PFSK-1 (cell line): ENCODE results near the gene CACUL1.

Experiments
- POLR2AphosphoS5 ChIP-seq: IDR thresholded peaks from 2 replicates; pipeline ENCODE4 v1.6.1; 2012; ENCODE audit warnings: low read depth, mild to moderate bottlenecking, control low read depth, low read length, moderate library complexity
- SIN3A ChIP-seq: IDR thresholded peaks from 2 replicates; pipeline ENCODE4 v1.6.1; 2012; ENCODE audit warnings: mild to moderate bottlenecking, low read length, moderate library complexity, borderline replicate concordance; ENCODE audit not compliant: insufficient read depth
- TAF1 ChIP-seq: IDR thresholded peaks from 2 replicates; pipeline ENCODE4 v1.6.1; 2012; ENCODE audit warnings: low read length, control low read depth, borderline replicate concordance; ENCODE audit not compliant: insufficient read depth
- TF ChIP-seq, protein P1 (sequence below), 2 experiments: IDR thresholded peaks; 2 replicates each; pipeline versions ENCODE4 v1.6.1 to v1.8.0; 2011 to 2012; ENCODE audit warnings: low read depth in 2 of 2, low read length in 2 of 2, control low read depth in 1 of 2, inconsistent platforms in 1 of 2, mild to moderate bottlenecking in 1 of 2, moderate library complexity in 1 of 2; ENCODE audit not compliant: insufficient read depth in 1 of 2

DNA sequence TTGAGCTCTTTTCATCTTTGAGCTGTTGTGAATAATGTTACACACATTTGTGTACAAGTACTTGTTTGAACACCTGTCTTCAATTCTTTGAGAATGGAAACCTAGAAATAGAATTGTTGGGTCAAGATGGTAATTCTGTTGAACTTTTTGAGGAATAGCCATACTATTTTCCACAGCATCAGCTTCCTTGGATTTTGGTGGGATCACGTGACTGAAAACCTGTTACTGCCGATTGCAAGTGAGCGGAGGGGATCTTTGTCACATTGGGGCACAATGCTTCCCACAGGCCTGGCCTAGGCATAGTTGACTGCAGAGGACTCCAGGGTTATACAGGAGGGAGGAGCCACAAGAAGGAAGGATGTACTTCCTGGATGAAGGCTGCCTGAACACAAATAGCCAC is 21.3 kb upstream of the CACUL1 start:
- TF ChIP-seq, protein P1, sequence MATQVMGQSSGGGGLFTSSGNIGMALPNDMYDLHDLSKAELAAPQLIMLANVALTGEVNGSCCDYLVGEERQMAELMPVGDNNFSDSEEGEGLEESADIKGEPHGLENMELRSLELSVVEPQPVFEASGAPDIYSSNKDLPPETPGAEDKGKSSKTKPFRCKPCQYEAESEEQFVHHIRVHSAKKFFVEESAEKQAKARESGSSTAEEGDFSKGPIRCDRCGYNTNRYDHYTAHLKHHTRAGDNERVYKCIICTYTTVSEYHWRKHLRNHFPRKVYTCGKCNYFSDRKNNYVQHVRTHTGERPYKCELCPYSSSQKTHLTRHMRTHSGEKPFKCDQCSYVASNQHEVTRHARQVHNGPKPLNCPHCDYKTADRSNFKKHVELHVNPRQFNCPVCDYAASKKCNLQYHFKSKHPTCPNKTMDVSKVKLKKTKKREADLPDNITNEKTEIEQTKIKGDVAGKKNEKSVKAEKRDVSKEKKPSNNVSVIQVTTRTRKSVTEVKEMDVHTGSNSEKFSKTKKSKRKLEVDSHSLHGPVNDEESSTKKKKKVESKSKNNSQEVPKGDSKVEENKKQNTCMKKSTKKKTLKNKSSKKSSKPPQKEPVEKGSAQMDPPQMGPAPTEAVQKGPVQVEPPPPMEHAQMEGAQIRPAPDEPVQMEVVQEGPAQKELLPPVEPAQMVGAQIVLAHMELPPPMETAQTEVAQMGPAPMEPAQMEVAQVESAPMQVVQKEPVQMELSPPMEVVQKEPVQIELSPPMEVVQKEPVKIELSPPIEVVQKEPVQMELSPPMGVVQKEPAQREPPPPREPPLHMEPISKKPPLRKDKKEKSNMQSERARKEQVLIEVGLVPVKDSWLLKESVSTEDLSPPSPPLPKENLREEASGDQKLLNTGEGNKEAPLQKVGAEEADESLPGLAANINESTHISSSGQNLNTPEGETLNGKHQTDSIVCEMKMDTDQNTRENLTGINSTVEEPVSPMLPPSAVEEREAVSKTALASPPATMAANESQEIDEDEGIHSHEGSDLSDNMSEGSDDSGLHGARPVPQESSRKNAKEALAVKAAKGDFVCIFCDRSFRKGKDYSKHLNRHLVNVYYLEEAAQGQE (IDR thresholded peaks at IDR 0.05; ENCODE audit: insufficient read depth in 1 of 2, low read depth in 2 of 2, low read length in 2 of 2): no peak
- TF ChIP-seq POLR2AphosphoS5 (no peak), SIN3A (no peak), TAF1 (no peak)
